AG08395 (cell line): ENCODE results near the gene HIPK2.

ENCODE experiments used
- DNase-seq: peaks from one replicate; pipeline ENCODE4 v3.0.0; 2012; ENCODE audit warnings: mixed read lengths, low spot score

Gene HIPK2

DNA sequence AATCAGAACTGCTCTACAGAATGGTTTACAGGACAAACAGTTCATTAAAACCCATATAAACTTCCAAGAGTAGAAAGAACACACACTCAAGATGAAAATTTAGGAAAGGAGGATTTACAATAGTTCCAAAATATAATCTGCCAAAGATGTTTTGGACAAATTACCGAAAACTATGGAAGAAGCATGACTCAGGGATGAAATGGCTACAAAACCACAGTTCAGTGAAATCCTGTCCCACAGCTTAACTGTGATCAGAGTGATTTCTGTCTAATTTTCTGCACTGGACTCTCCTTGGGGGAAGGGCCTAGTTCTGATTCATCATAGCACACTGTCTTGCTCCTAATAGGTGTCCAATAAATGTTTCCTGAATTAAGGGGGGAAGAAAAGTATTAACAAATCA, 82.2 kb downstream of the HIPK2 start:
- DNase-seq, result peak; percentile 43

GRCh38 chr7:139695051-139695450, 82.7 kb downstream of the HIPK2 start:
- DNase-seq, result no peak

DNA sequence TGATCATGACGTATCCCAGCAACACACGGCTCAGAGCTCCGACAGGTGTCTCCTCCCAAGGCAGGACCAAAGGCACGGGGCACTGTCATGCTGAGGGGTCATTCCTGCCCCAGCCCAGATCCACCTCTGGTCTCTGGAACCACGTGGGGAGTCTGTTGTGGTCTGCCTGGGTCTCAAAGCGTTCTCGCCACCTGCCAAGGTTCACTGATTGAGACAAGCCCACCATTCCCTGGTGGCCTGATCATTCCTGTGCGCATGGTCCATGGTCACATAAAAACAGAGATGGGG, 83.5 kb downstream of the HIPK2 start:
- no peak for DNase-seq

GRCh38 chr7:139693651-139694388, 84.0 kb downstream of the HIPK2 start:
- no peak for DNase-seq

GRCh38 chr7:139692723-139693122, 85.1 kb downstream of the HIPK2 start:
- DNase-seq, result no peak

GRCh38 chr7:139691253-139691781, 86.5 kb downstream of the HIPK2 start:
- no peak for DNase-seq

DNA sequence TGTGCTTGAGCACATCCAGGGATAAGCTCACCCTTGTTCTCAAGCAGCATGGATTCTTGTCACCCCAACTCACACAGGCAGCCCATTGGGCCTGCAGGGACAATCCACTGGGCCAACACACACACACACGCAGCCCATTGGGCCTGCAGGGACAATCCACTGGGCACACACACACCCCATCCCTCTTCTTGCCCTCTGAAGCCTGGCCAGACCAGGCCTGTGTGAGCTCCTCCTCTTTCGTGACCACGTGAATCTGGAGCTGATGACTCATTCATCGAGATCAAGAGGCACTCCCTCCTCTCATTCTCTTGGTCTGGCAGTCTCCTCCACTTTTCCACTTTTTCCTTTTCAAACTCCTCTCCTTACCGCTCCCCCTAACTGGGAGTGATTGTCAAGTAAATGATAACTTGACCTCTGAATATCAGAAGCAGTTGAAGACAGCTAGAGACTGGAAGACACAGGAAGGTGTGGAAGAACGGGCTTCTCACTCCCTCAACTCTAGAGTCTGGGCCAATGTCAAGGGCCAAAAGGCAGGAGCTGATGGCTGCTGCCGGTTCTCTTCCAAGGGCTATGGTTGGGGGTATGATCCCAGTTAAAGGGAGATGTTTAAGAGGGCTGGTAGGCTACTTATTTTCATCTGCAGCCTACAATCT, 89.7 kb downstream of the HIPK2 start:
- no peak for DNase-seq

DNA sequence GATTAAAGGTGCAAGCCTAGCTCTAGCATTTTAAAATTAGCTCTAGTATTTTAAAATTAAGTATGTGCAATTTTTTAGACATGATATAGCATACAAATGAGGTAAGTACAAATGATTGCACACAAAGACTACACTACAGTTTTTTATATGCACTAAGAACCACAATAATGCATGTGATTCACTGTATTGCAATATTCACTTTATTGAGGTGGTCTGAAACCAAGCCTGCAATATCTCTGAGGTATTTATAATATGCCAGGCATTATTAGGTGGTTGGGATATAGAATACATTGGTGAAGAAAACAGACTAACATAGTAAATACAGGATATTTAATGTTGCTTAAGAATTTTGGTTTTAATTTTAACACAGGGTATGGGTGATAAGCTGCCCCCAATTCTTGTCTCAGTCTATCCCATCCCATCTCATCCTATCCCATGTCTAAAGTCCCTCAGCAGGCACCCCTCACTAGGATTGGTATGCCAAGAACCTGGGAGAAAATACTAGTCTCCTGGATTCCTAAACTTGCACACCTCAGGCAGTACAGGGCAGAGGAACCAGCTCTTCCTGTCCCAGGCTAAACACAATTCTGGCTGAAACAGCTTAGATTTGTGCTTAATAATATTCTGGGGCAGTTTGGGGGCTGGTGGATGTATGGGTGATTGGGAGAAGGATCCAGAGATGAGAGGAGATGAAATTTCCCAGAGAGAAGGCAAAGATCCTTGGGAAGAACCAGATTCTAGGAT, 90.4 kb downstream of the HIPK2 start:
- DNase-seq, result no peak

GRCh38 chr7:139683137-139683921, 94.5 kb downstream of the HIPK2 start:
- DNase-seq, result peak; percentile 75

- DNase-seq, result peak; percentile 58
These were observed 95.4 kb downstream of the HIPK2 start for GRCh38 chr7:139682136-139683013.

DNA sequence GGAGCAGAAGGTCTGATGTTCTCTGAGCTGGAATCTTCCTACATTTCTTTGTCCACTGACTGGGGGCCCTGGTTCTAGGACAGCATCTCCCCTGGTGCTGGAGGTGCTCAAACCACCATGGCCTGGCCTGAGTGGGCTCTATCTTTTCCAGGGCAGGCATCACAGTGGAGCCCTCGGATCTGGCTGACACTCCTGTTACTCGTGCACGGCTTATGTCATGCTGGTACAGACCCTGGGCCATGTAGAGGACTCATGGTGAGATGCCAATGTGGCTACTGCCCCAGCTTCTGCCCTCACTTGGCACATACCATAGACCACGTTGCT, 96.0 kb downstream of the HIPK2 start:
- no peak for DNase-seq

DNA sequence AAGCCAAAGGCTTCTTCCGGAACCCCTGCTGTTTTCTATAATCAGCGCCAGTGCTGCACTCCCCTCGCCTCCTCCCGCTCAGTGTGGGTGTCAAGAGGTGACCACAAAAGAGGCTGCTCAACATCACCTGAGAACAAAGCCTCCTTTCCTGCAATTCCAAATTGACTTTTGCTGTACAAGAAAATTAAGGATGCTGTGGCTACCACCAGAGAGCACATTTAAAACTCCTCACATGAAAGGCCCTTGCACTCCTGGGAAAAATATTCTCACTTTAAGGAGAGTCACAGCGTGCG, 96.4 kb downstream of the HIPK2 start:
- no peak for DNase-seq

DNA sequence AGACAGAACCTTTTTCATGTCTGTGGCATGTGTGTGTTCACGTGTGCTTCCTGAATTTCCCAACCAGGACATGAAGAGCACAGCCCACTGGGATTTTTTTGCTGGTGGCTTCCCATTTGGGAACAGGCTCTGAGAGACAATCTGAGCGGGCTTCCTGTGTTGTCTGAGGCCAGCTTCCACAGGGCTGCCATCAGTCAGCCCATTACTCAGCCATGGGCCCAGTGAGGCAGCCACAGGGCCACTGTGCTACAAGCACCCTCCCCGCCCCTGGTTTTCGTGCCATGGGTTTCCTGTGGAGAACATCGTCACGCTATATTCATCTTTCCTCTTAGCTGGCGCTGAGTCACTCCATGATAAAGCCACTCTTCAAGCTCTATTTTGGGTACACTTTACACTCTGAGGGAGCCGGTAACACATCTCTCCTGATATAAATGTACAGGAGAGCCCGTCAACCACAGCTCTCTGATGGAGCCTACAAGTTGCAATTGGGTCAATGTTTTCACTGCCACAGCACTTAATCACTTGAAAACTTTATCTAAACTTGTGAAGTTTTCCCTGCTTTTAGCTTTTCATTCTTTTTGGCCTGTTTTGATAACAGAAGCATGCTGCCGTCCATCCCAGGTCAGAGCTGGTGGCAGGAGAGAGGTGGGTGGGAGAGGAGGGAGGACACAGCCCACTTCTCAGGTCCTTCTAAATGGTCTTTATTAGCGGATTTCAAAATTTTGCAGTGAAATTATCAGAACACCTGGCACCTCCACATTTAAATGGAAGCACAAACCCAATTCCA, 96.9 kb downstream of the HIPK2 start:
- DNase-seq, result peak; percentile 94

DNA sequence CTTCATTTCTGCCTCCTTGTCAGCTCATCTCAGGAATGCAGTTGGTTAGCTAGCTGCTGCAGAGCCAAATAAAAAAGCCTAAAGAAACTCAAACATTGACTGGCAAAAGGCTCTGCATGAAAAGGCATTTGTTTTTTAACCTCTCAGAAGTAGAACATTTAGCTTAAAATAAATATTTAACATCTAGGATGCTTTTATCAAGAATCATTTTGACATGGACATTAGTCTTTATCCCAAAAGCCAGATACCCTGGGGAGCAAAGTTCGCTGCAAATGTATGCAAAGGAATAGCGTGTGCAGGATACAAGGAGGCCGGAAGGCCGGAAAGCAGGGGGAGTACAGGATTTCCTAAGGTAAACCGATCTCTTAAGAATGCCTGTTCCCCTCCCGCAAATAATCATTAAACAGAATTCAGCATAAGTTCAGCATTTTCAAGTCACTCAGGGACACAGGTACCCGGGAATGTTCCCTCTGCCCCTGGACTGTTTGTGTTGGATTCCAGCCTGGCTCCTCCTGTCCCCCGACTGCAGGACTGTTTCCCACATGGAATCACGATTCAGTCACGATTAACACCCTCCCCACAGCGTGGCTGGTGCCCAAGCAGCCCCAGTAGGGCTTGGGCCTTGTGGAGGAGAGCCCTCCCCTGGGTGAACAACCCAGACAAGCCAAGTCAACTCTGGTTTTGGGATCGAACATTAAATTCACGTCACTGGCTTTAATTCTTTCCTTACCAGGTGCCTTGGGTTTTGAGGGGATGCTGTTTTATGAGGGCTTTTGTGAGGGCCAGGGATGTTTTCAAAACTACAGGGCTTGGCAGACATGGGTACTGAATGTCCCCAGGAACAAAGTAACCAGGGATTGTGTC, 97.8 kb downstream of the HIPK2 start:
- no peak for DNase-seq

DNA sequence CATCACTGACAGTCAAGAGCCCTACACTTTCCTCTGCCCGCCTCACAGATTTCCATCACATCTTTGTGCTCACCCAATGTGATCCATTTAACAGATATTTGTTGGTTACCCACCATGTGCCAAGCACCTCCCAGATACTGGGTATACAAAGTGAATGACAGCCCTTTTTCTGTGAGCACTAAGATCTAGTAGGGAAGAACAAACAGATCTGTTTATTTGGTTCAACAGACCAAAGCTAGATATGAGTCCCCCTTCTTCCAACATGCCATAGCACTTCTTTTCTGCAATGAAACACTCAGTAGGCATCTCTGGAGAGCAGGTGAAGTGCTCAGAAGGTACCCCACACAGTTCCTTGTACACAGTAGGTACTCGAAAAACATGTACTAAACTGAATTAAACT, 101.4 kb downstream of the HIPK2 start:
- DNase-seq, result no peak

- DNase-seq, result peak; percentile 14
These were observed 102.4 kb downstream of the HIPK2 start for GRCh38 chr7:139675127-139676125.

DNA sequence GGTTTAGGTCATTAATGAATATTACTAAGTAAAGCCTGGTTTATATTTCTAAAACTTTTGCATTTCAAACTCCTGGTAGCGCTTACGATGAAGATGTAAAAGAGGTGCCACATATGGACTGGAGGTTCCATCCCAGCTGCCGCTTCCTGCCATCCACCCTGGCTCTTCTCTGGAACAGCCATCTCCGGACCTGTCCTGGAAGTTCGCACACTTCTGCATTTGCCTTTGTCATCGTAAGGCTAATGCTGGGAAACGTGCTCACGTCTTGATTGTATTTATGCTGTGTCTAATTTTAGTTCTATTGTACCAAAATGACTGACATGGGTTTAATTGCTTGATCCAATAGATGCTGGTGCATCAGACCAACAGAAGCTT, 103.1 kb downstream of the HIPK2 start:
- no peak for DNase-seq

DNA sequence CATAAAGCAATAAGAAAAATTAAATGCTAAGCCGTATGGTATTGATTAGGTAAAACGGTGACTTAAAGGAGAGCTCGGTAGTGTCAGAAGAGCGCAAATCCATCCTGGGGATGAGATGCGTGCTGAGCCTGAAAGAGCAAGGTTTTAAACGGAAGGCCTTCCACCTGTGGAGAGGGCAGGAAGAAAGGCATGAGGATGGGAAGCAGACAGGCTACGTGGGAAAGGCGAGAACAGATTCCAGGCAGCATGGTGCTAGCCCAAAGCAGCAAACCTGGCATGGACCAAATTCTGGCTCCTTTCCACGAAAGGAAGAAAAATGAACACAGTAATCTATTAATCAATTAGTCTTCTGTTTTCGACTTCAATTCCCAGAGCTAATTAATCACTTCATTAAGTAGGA, 103.5 kb downstream of the HIPK2 start:
- no peak for DNase-seq

GRCh38 chr7:139673762-139674161, 104.0 kb downstream of the HIPK2 start:
- no peak for DNase-seq
